GM13976 (cell line): ENCODE results near the gene PAK5.

Experiments used
- DNase-seq: peaks from one replicate; pipeline ENCODE4 v3.0.0; 2012; ENCODE audit warnings: low spot score
- in situ Hi-C: fragments of 300-500 bp; cut with MboI; formaldehyde crosslinking; loops from one replicate; pipeline ENCODE4 v1.12.0; 2022; ENCODE audit warnings: low sequenced_read_pairs, mixed read lengths, inconsistent platforms; ENCODE audit not compliant: unreplicated experiment
- TF ChIP-seq, protein P1 (sequence below): IDR thresholded peaks from 2 replicates; pipeline ENCODE4 v1.5.1; 2012; ENCODE audit warnings: borderline replicate concordance, mild to moderate bottlenecking; ENCODE audit not compliant: insufficient read depth; ENCODE audit errors: extremely low read depth, missing control alignments, control extremely low read depth

The PAK5 gene

DNA sequence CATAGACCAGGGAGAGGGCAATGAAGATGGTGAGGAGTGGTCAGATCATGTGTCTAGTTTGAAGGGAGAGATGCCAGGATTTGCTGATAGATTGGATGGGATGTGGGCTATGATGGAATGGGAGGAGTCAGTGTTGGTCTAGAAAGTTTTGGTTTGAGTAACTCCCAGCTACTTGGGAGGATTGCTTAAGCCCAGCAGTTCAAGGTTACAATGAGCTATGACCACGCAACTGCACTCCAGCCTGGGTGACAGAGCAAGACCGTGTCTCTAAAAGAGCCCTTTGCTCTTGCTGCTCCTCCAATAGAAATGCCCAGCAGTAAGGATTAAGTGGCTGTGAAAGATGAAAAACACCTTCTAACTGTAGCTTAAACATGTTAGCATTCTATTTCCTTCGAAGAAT, 342.7 kb downstream of the PAK5 start:
- in situ Hi-C loops = no loop called here
- DNase-seq = no peak
- TF ChIP-seq, protein P1, sequence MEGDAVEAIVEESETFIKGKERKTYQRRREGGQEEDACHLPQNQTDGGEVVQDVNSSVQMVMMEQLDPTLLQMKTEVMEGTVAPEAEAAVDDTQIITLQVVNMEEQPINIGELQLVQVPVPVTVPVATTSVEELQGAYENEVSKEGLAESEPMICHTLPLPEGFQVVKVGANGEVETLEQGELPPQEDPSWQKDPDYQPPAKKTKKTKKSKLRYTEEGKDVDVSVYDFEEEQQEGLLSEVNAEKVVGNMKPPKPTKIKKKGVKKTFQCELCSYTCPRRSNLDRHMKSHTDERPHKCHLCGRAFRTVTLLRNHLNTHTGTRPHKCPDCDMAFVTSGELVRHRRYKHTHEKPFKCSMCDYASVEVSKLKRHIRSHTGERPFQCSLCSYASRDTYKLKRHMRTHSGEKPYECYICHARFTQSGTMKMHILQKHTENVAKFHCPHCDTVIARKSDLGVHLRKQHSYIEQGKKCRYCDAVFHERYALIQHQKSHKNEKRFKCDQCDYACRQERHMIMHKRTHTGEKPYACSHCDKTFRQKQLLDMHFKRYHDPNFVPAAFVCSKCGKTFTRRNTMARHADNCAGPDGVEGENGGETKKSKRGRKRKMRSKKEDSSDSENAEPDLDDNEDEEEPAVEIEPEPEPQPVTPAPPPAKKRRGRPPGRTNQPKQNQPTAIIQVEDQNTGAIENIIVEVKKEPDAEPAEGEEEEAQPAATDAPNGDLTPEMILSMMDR = no peak

DNA sequence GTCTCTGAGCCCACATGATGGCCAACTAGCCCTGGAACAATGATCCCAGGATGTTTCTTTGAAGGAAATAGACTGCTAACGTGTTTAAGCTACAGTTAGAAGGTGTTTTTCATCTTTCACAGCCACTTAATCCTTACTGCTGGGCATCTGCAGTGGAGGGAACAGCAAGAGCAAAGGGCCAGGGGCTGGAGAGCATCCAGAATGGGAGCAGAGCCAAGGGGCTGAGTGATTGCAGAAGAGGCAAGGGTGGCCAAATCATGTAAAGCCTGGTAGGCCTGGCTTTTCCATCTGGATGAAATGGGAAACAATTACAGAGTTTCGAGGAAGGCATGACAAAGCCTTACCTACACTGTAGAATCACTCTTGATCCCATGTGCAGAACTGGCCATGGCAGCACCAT, 343.2 kb downstream of the PAK5 start:
- no peak for DNase-seq
- in situ Hi-C loops = no loop called here
- TF ChIP-seq, protein P1 = no peak

DNA sequence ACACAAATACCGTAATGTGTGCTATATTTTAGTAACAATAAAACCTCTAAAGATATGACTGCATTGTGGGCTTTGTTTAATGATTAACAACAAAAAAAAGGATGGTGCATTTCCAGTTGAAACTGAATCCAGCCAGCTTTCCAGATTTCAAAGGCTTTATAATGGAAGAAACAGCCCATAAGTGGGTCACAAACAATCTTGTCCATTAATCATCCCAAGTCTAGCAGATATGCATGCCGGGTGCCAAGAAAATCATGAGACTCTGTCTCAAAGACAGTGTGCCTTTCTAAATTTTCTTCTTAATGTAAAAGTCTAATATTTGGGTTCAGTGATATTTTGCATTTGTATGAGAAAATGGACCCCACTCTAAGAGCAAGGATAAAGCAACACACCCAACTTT, 345.1 kb downstream of the PAK5 start:
- TF ChIP-seq, protein P1 = no peak
- in situ Hi-C loops = no loop called here
- DNase-seq = no peak

DNA sequence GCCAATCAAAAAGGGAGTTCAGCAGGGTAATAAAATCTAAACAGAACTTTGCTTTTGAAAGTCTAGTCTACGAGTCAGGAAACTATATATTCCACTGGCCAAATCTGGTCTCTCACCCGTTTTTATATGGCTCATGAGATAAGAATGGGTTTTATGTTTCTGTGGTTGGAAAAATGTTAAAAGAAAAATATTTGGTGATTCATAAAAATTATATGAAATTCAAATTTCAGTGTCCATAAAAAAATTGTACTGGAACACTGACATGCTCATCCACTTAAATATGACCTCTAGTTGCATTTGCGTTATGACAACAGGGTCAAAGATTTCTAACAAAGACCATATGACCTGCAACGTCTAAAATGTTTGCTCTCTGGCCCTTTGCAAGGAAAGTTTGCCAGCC, 346.8 kb downstream of the PAK5 start:
- TF ChIP-seq, protein P1 = no peak
- in situ Hi-C loops = no loop called here
- DNase-seq = no peak

DNA sequence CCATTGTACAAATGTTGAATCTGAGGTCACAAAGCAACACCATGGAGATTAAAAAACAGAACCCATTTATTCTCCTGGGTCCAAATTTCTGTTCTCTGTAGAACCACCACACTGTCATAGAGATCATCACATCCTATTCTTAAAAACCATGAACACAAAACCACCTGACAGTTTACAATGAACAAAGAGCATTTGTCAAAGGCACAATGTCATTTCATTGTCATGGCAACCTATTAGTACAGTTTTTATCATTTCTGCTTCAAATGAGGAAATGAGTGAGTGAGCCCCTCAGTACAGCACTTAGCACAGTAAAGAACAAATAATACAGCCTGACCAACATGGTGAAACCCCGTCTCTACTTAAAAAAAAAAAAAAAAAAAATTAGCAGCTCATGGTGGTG, 347.6 kb downstream of the PAK5 start:
- in situ Hi-C loops = no loop called here
- TF ChIP-seq, protein P1 = no peak
- no peak for DNase-seq

DNA sequence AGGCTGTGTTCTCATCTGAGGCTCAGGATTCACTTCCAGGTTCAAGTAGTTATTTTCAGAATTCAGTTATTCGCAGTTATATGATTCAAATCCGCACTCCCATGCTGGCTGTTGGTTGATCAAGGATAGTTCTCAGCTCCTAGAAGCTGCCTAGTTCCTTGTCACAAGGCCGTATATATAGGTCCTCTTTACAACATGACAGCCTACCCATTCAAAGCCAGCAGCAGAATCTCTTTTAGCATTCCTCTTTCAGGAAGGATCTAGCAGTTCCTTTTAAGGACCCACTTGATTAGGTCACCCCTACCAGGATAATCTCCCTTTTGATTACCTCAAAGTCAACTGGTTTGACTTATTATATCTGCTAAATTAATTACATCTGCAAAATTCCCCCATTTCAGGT, 348.2 kb downstream of the PAK5 start:
- DNase-seq = no peak
- TF ChIP-seq, protein P1 = no peak
- in situ Hi-C loops = no loop called here

DNA sequence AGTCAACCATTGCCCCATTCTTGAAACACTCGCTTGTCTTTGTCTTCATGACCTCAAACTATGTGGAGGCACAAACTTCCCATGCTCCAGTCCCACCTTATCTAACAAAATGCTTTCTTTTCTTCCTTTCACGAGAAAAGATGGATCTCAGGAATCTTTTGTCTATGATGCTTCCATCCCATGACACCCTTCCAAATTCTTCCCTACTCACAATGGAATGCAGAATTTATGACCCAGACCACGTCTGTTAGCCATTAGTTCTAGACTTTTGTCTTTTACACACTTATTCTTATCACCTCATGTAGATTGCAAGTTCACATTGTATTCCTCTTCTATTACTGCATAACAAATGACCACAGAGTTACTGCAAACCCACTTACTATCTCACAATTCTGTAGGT, 348.7 kb downstream of the PAK5 start:
- TF ChIP-seq, protein P1 = no peak
- DNase-seq = no peak
- in situ Hi-C loops = no loop called here
